ENCODE data around the gene MAST2. TPM values are rescaled to one million over a fixed set of nuclear protein-coding genes. Genes with fewer than 3 reads are reported as not detected.

MAST2 gene
- total and polyA plus RNA-seq, 5 donors = 46.1 to 85.3 (median 69.5) TPM

DNA sequence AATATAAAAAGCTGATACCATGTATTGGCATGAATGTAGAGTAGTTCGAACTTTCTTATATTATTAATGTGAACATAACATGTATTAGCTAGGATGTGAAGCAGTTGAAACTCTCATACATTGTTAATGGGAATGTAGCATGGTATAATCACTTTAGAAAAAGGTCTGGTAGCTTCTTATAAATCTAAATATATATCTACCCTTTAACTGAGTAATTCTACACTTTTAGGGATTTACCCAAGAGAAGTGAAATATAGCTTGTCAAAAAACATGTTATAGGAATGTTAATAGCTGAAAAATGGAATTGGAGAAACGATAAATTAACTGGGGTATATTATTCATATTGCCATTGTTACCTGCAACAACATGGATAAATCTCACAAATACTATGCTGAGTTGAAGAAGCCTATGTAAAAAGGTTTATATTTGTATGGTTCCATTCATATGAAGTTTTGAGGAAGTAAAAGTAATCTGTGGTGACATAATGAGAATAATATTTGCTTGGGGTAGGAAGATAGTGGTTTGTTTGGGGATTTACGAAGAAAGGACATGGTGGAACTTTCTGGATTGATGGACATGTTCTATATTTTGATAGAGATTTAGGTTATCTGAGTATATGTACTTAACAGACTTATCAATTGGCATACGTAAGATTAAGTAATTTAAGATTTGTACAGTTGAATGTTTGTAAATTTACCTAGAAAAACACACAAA is 76.6 kb downstream of the MAST2 start:
- no peak overlapping the region for H3K27ac ChIP-seq (ENCODE audit: low read length)
- H3K9me3 ChIP-seq (ENCODE audit: control insufficient read depth, low read length) = no peaks in the 10 kb centered on the region
- no peak overlapping the region for H3K4me3 ChIP-seq (ENCODE audit: low read length)
- ATAC-seq (no peak), DNase-seq (no peak)
- no peaks in the 10 kb centered on the region for H3K4me1 ChIP-seq (ENCODE audit: control insufficient read depth, insufficient read depth, low read length)
- H3K27me3 ChIP-seq (ENCODE audit: control insufficient read depth, insufficient read depth) = no peaks in the 10 kb centered on the region
- intact Hi-C loops (cut with DNase I) = no loop called here
- WGBS = 93% methylated on average over 4 of the region's 4 CpGs

DNA sequence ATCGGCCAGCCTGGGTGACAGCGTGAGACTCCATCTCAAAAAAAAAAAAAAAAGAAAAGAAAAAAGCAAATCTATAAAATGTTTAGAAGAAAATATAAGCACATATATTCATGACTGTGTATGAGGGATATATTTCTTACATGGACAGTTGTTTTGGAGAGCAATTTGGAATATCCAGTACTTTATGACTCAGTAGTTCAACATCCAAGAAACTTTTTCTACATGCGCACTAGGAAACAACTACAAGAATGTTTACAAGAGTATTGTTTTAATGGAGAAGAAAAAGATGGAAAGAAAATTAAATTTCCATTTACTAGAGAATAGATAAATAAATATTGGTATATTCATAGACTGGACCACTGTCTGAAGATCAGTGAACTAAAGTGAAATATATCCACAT is 77.5 kb downstream of the MAST2 start:
- Histone ChIP-seq H3K4me3 (ENCODE audit: low read length) (no peak overlapping the region), H3K9me3 (ENCODE audit: control insufficient read depth, low read length) (no peaks in the 10 kb centered on the region), H3K27ac (ENCODE audit: low read length) (no peak overlapping the region), H3K27me3 (ENCODE audit: control insufficient read depth, insufficient read depth) (no peaks in the 10 kb centered on the region), H3K4me1 (ENCODE audit: control insufficient read depth, insufficient read depth, low read length) (no peaks in the 10 kb centered on the region)
- ATAC-seq = no peak
- no peak for DNase-seq
- intact Hi-C loops (cut with DNase I) = no loop called here
- 91% methylated on average over 3 of the region's 3 CpGs for WGBS

DNA sequence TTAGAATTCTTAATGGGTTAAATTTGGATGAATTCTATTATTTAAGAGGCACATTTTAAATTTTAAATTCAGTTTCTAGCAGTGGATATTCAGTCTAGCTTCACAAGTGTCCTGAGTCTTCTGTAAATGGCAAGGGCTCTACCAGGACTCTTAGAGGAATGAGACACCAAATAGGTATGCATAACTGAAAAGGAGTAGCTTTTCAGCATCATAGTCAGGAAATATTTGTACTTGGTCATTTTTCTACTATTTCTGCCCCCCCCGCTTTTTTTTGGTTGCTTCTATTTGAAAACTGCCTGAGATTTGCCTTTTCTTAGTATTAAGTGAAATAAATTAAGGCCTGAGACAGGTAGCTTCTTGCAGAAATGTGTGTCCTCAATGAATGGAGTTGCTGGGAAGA is 80.2 kb downstream of the MAST2 start:
- no peaks in the 10 kb centered on the region for H3K4me1 ChIP-seq (ENCODE audit: control insufficient read depth, insufficient read depth, low read length)

DNA sequence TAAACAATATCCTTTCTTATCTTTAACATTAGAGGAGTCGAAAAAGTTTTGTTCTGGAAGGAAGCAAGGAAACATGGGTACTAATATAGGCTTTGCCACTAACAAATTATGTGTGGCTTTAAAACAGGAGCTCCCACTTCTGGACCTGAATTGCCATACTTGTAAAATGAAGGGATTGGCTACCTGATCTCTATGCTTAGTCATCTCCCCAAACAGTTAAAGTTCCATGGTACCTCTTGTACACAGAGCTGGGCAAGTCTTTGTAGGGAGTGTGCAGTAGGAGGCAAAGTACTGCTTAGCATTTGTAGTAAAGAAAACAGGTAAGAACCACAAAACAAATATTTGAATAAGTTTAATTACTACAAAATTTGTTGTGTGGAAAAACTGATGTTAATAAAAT is 81.3 kb downstream of the MAST2 start:
- DNase-seq = no peak
- ATAC-seq = no peak
- Histone ChIP-seq H3K9me3 (ENCODE audit: control insufficient read depth, low read length) (no peaks in the 10 kb centered on the region), H3K4me1 (ENCODE audit: control insufficient read depth, insufficient read depth, low read length) (no peaks in the 10 kb centered on the region), H3K4me3 (ENCODE audit: low read length) (no peak overlapping the region), H3K27ac (ENCODE audit: low read length) (no peak overlapping the region), H3K27me3 (ENCODE audit: control insufficient read depth, insufficient read depth) (no peaks in the 10 kb centered on the region)
- WGBS = 83% methylated on average over 1 of the region's 1 CpG
- intact Hi-C loops (cut with DNase I) = no loop called here

More for the DNA sequence above, 80.2 kb downstream of the MAST2 start:
- no peaks in the 10 kb centered on the region for H3K27me3 ChIP-seq (ENCODE audit: control insufficient read depth, insufficient read depth)
- WGBS = 25% methylated on average over 1 of the region's 1 CpG
- ATAC-seq (no peak), DNase-seq (no peak)
- no peak overlapping the region for H3K27ac ChIP-seq (ENCODE audit: low read length)
- no peaks in the 10 kb centered on the region for H3K9me3 ChIP-seq (ENCODE audit: control insufficient read depth, low read length)
- intact Hi-C loops (cut with DNase I) = no loop called here
- no peak overlapping the region for H3K4me3 ChIP-seq (ENCODE audit: low read length)

DNA sequence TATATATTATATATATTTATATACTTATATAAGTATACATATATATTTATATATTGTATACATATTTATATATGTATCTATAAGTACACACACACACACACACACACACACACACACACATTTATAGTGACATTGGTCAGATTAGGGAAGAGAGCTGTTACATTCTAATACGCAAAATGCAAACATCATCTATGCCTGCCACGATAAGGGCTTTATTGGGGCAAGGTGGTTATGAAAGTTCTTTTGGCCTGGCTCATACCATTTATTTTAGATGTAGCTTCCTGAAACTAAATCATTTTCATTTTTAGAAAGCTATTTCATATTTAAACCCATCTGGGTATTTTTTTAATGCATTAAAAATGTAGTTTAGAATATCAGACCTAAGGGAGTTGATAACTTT is 82.8 kb downstream of the MAST2 start:
- DNase-seq (no peak), ATAC-seq (no peak)
- H3K27me3 ChIP-seq (ENCODE audit: control insufficient read depth, insufficient read depth) = no peaks in the 10 kb centered on the region
- no peak overlapping the region for H3K27ac ChIP-seq (ENCODE audit: low read length)
- no peaks in the 10 kb centered on the region for H3K4me1 ChIP-seq (ENCODE audit: control insufficient read depth, insufficient read depth, low read length)
- 88% methylated on average over 2 of the region's 2 CpGs for WGBS
- intact Hi-C loops (cut with DNase I) = no loop called here
- no peaks in the 10 kb centered on the region for H3K9me3 ChIP-seq (ENCODE audit: control insufficient read depth, low read length)
- no peak overlapping the region for H3K4me3 ChIP-seq (ENCODE audit: low read length)

DNA sequence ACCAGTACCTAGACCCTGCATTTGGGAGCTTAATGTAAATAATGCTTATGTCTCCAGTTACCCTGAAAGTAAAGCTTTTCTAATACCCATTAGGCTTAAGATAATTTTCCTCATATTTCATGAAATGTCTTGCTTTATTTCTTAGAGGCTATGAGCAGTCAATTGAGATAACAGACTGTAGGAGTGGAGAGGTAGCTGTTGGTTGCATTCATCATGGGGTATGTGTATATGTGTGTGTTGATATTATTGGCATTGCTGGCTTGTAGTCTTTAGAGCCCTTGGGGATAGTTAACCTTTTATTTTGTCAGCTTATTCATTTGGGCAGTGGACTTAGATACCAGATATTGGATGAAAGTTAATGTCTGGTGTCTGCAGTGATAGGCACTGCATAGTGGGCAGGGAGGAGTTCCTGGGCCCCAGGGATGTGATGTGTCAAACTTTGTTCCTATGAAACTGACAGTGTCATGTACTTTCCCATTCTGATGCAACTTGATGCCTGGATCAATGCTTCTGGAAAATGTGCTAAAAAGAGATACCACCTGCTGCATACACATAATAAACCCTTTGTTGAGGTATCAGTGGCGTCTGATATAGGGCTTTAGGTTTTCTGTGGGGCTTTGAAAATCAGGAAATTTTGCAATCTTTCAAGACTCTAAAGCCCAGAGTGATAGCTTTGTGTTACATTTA is 83.9 kb downstream of the MAST2 start:
- ATAC-seq (no peak), DNase-seq (no peak)
- Histone ChIP-seq H3K27me3 (ENCODE audit: control insufficient read depth, insufficient read depth) (no peaks in the 10 kb centered on the region), H3K27ac (ENCODE audit: low read length) (no peak overlapping the region), H3K4me1 (ENCODE audit: control insufficient read depth, insufficient read depth, low read length) (no peaks in the 10 kb centered on the region), H3K4me3 (ENCODE audit: low read length) (no peak overlapping the region), H3K9me3 (ENCODE audit: control insufficient read depth, low read length) (no peaks in the 10 kb centered on the region)
- intact Hi-C loops (cut with DNase I) = no loop called here
- WGBS = 97% methylated on average over 1 of the region's 1 CpG

DNA sequence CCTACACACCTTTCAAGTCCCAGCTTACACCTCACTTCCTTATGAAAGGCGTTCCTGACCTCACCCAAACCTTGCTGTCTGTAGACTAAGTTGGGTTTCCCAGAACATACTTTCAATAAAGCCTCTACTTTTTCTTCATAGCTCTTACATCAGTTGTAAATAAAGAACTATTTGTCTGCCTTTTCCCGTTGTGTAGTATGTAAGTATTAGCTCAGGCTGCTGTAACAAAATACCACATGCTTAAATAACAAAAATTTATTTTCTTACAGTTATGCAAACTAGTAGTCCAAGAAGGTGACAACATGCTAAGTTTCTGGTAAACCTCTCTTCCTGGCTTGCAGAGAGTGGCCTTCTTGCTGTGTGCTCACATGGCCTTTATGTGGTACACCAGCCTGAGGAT is 86.7 kb downstream of the MAST2 start:
- Histone ChIP-seq H3K27me3 (ENCODE audit: control insufficient read depth, insufficient read depth) (no peaks in the 10 kb centered on the region), H3K9me3 (ENCODE audit: control insufficient read depth, low read length) (no peaks in the 10 kb centered on the region), H3K4me1 (ENCODE audit: control insufficient read depth, insufficient read depth, low read length) (no peaks in the 10 kb centered on the region), H3K27ac (ENCODE audit: low read length) (no peak overlapping the region), H3K4me3 (ENCODE audit: low read length) (no peak overlapping the region)
- no peak for DNase-seq
- WGBS = 95% methylated on average over 2 of the region's 2 CpGs
- no peak for ATAC-seq
- intact Hi-C loops (cut with DNase I) = no loop called here

DNA sequence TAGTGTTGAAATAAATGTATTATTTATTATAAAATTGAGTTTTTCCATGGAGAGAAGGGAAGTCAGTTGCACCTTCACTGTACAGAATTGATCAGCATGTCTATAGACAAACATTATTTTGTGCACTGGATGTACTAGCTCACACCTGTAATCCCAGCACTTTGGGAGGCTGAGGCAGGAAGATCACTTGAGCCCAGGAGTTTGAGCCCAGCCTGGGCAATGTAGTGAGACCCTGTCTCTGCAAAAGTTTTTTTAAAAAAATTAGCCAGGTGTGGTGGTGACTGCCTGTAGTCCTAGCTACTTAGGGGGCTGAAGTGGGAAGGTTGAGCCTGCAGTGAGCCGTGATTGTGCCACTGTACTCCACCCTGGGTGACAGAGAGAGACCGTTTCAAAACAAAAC is 87.7 kb downstream of the MAST2 start:
- Histone ChIP-seq H3K4me3 (ENCODE audit: low read length) (no peak overlapping the region), H3K27me3 (ENCODE audit: control insufficient read depth, insufficient read depth) (no peaks in the 10 kb centered on the region), H3K4me1 (ENCODE audit: control insufficient read depth, insufficient read depth, low read length) (no peaks in the 10 kb centered on the region), H3K9me3 (ENCODE audit: control insufficient read depth, low read length) (no peaks in the 10 kb centered on the region), H3K27ac (ENCODE audit: low read length) (no peak overlapping the region)
- intact Hi-C loops (cut with DNase I) = no loop called here
- DNase-seq (no peak), ATAC-seq (no peak)
- WGBS = 97% methylated on average over 2 of the region's 2 CpGs

DNA sequence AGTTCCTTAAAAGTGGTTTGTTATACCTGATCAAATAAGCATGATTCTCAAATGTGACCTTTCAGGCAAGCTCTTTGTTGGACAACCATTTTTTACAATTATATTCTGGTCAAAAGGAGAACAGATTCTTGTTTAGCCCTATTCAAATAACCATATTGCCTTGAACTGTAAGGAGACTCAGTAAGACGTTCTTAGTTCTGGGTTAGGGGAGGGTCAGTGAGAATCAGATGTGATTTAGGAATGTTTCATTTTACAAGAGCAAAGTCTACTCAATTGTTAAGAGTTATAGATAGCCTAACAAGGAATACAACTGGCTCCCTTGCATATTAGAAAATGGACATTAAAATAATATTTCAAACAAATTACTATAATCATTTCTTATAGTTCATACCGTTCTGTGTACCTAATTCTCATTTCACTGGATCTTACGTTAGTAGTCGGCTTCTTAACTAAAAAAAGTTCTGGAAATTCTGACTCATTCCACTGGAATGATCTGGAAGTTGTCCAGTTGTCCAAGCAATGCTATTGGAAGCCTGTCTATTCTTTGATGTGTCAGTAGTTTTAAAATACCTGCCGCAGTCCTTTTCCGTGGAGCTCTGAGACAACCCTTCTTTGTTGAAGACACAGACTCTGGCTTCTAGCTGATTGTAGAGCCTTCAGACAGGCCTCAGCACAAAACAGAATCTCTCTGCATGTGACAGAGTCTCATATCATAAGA is 88.8 kb downstream of the MAST2 start:
- ATAC-seq (peak; percentile 64 to 84), DNase-seq (no peak)
- Histone ChIP-seq H3K27me3 (ENCODE audit: control insufficient read depth, insufficient read depth) (no peaks in the 10 kb centered on the region), H3K9me3 (ENCODE audit: control insufficient read depth, low read length) (no peaks in the 10 kb centered on the region), H3K4me3 (ENCODE audit: low read length) (no peak overlapping the region), H3K27ac (ENCODE audit: low read length) (peak overlapping the region; percentile 72), H3K4me1 (ENCODE audit: control insufficient read depth, insufficient read depth, low read length) (no peaks in the 10 kb centered on the region)
- WGBS = 13% methylated on average over 6 of the region's 6 CpGs
- intact Hi-C loops (cut with DNase I) = no loop called here

DNA sequence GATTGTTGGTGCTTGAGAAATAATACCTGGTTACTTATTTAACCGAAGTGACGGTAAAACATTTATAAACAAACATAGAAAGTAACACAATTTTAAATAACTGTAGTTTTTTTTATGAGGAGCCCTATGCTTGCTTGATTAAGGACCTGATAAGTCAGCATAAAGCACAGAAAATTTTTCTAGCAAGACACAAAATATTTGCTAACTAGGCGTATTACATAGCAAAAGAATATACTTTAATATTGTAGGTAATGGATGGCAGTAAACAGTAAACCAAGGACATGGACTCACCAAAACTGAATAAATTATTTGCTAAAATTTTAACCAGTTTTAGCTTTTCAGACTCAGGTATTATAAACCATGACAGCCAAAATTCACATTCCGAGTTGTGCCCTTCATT is 90.9 kb downstream of the MAST2 start:
- 86% methylated on average over 4 of the region's 4 CpGs for WGBS
- no peaks in the 10 kb centered on the region for H3K9me3 ChIP-seq (ENCODE audit: control insufficient read depth, low read length)
- intact Hi-C loops (cut with DNase I) = no loop called here
- H3K27ac ChIP-seq (ENCODE audit: low read length) = no peak overlapping the region
- no peak overlapping the region for H3K4me3 ChIP-seq (ENCODE audit: low read length)
- ATAC-seq (no peak), DNase-seq (no peak)
- H3K27me3 ChIP-seq (ENCODE audit: control insufficient read depth, insufficient read depth) = no peaks in the 10 kb centered on the region
- no peaks in the 10 kb centered on the region for H3K4me1 ChIP-seq (ENCODE audit: control insufficient read depth, insufficient read depth, low read length)

DNA sequence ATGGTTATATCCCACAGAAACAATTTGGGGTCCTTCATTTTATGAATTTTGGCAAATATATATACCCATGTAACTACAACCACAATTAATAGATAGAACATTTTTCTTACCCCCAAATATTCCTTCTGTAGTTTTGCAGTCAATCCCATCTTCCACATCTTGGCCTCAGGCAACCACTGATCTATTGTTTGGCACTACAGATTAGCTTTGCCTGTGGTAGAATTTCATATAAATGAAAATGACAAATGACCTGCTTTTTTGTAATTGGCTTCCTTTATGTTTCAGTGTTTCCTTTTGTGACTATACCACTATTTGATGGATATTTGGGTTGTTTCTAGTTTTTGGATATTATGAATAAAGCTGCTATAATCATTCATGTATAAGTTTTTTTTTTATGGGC is 91.5 kb downstream of the MAST2 start:
- intact Hi-C loops (cut with DNase I) = no loop called here
- ATAC-seq (no peak), DNase-seq (no peak)
- no peak overlapping the region for H3K27ac ChIP-seq (ENCODE audit: low read length)
- H3K9me3 ChIP-seq (ENCODE audit: control insufficient read depth, low read length) = no peaks in the 10 kb centered on the region
- no peaks in the 10 kb centered on the region for H3K4me1 ChIP-seq (ENCODE audit: control insufficient read depth, insufficient read depth, low read length)
- no peaks in the 10 kb centered on the region for H3K27me3 ChIP-seq (ENCODE audit: control insufficient read depth, insufficient read depth)
- H3K4me3 ChIP-seq (ENCODE audit: low read length) = no peak overlapping the region
